ENCODE measurements around the gene ZNF664.
"Not testable (repeated sequence)": the region's sequence is repeated elsewhere in the genome, so short reads cannot be mapped to it uniquely, and the experiment has no call there.

The ZNF664 gene

GRCh38 chr12:123942911-123943648 lies 29.9 kb upstream of the ZNF664 start:
- no peaks in the 10 kb centered on the region for H3K9me3 ChIP-seq
- intact Hi-C loops (cut with DNase I; ENCODE audit: low total_unique reads), result no loop called here
- no peak overlapping the region for H3K4me3 ChIP-seq
- H3K36me3 ChIP-seq, result peaks cover 39 to 74% (median 70%) of the 10 kb centered on the region in 3 donors
- H3K27ac ChIP-seq, result peak overlapping the region in 1 of 2 donors; percentile 24
- H3K4me1 ChIP-seq, result peaks cover 0 to 9% (median 5%) of the 10 kb centered on the region in 4 donors
- DNase-seq, result no peak
- TF ChIP-seq, protein P1, sequence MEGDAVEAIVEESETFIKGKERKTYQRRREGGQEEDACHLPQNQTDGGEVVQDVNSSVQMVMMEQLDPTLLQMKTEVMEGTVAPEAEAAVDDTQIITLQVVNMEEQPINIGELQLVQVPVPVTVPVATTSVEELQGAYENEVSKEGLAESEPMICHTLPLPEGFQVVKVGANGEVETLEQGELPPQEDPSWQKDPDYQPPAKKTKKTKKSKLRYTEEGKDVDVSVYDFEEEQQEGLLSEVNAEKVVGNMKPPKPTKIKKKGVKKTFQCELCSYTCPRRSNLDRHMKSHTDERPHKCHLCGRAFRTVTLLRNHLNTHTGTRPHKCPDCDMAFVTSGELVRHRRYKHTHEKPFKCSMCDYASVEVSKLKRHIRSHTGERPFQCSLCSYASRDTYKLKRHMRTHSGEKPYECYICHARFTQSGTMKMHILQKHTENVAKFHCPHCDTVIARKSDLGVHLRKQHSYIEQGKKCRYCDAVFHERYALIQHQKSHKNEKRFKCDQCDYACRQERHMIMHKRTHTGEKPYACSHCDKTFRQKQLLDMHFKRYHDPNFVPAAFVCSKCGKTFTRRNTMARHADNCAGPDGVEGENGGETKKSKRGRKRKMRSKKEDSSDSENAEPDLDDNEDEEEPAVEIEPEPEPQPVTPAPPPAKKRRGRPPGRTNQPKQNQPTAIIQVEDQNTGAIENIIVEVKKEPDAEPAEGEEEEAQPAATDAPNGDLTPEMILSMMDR (IDR thresholded peaks at IDR 0.05), result no peak
- H3K27me3 ChIP-seq, result no peaks in the 10 kb centered on the region

- intact Hi-C loops (cut with DNase I; ENCODE audit: low total_unique reads), result no loop called here
- Histone ChIP-seq H3K9me3 (no peaks in the 10 kb centered on the region), H3K27ac (no peak overlapping the region), H3K4me3 (no peak overlapping the region), H3K27me3 (no peaks in the 10 kb centered on the region), H3K36me3 (peaks cover 39 to 73% (median 70%) of the 10 kb centered on the region in 3 donors), H3K4me1 (peaks cover 0 to 9% (median 5%) of the 10 kb centered on the region in 4 donors)
- no peak for DNase-seq
- TF ChIP-seq, protein P1 (IDR thresholded peaks at IDR 0.05), result no peak
Observed at GRCh38 chr12:123943816-123944215, 29.2 kb upstream of the ZNF664 start.

DNA sequence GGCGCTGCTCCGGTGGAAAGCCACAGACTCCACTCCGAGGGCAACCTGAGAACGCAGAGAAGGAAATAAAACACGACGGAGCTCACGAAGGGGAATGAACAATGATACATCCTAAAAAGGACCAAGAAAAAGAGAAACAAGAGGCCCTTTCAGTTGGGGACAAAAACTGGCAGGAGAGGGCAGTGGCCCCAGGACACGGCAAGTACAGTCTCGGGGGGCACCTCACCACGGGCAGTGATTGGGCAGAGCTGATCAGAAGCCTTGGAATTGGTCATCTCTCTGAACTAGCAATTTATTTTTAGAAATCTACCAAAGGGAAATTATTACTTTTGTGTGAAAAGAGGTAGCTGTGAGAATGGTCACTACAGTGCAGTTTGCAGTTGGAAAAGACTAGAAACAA lies 28.3 kb upstream of the ZNF664 start:
- peaks cover 31 to 71% (median 62%) of the 10 kb centered on the region in 3 donors for H3K36me3 ChIP-seq
- H3K9me3 ChIP-seq, result no peaks in the 10 kb centered on the region
- H3K4me3 ChIP-seq, result no peak overlapping the region
- peaks cover 0 to 9% (median 5%) of the 10 kb centered on the region in 4 donors for H3K4me1 ChIP-seq
- intact Hi-C loops (cut with DNase I; ENCODE audit: low total_unique reads), result no loop called here
- no peaks in the 10 kb centered on the region for H3K27me3 ChIP-seq
- no peak for DNase-seq
- TF ChIP-seq, protein P1 (IDR thresholded peaks at IDR 0.05), result no peak
- H3K27ac ChIP-seq, result no peak overlapping the region

DNA sequence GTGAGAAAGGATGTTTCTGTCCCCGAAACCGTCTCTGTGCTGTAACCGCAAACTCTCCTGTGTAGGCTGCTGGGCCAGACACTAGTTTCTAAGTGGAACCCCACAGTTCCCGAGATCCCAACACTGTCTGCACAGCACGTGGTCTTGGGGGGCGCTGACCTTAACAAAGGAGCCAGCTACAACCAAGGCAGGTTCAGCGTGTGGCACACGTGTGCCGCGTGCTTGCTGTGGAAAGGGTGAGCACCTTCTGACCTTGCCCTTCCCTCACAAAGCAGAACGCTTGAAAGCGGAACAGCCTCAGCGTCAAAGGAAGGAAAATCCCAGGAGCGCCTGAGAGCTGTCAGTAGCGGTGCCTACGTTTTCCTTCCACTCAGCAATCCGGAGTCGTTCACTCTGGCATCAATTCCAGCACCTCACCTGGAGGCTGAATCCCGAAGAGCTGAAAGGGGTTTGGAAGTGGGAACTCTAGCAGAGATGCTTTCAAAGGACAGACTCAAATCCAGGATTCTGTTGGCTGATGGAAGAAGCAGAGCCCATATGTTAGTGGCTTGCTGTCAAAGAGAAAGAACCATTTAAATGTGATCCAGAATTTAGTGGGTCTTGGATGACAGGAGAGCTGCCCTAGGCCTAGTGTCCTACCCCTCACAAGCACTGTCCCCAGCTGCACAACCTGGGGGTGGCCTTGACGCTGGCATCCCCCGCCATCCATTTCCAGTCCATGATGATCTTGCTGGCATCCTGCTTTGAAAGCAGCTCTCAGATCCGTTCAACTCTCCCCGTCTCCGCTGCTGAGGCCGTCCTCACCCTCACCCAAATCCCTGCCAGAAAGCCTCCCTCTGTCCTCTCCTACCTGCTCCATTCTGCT lies 27.5 kb upstream of the ZNF664 start:
- Histone ChIP-seq H3K36me3 (peaks cover 26 to 62% (median 53%) of the 10 kb centered on the region in 3 donors), H3K4me3 (no peak overlapping the region), H3K9me3 (no peaks in the 10 kb centered on the region), H3K27ac (no peak overlapping the region), H3K4me1 (peaks cover 0 to 14% (median 7%) of the 10 kb centered on the region in 4 donors), H3K27me3 (no peaks in the 10 kb centered on the region)
- TF ChIP-seq, protein P1 (IDR thresholded peaks at IDR 0.05), result no peak
- DNase-seq, result no peak
- intact Hi-C loops (cut with DNase I; ENCODE audit: low total_unique reads), result loop anchor here (1.0 kb wide), 1 partner anchor 13 kb away; no protein-coding TSS in a partner anchor

DNA sequence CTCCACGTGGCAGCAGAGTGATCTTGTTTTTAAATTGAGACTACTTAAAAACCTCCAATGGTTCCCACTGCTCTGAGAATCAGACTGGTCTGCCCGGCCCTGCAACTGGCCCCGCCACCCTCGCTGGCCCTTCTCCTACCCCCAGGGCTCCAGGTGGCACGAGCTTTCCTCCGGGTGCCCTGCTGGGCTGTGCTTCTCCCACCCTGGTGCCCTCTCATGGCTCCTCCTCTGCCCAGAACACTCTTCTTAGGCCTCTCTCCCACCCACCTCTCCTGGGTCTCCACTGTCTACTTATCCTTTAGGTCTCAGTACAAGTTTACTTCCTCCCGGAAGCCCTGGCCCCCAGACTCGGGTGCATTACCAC lies 26.9 kb upstream of the ZNF664 start:
- Histone ChIP-seq H3K36me3 (peaks cover 23 to 56% (median 47%) of the 10 kb centered on the region in 3 donors), H3K27ac (no peak overlapping the region), H3K27me3 (no peaks in the 10 kb centered on the region), H3K4me1 (peaks cover 0 to 21% (median 12%) of the 10 kb centered on the region in 4 donors), H3K4me3 (no peak overlapping the region), H3K9me3 (no peaks in the 10 kb centered on the region)
- TF ChIP-seq, protein P1 (IDR thresholded peaks at IDR 0.05), result no peak
- no peak for DNase-seq
- intact Hi-C loops (cut with DNase I; ENCODE audit: low total_unique reads), result loop anchor here (1.0 kb wide), 1 partner anchor 14 kb away; no protein-coding TSS in a partner anchor

- not testable (repeated sequence) for H3K27ac ChIP-seq, H3K4me3 ChIP-seq, H3K27me3 ChIP-seq, H3K9me3 ChIP-seq, DNase-seq
- intact Hi-C loops (cut with DNase I; ENCODE audit: low total_unique reads), result loop anchor here (1.0 kb wide), 1 partner anchor 15 kb away; no protein-coding TSS in a partner anchor
- Histone ChIP-seq H3K4me1 (peaks cover 0 to 27% (median 13%) of the 10 kb centered on the region in 4 donors), H3K36me3 (peaks cover 17 to 50% (median 40%) of the 10 kb centered on the region in 3 donors)
Observed at GRCh38 chr12:123946516-123947505, 26.2 kb upstream of the ZNF664 start.

- peaks cover 10 to 42% (median 33%) of the 10 kb centered on the region in 3 donors for H3K36me3 ChIP-seq
- H3K27me3 ChIP-seq; DNase-seq; H3K27ac ChIP-seq; intact Hi-C loops (cut with DNase I; ENCODE audit: low total_unique reads); H3K9me3 ChIP-seq; H3K4me3 ChIP-seq: not testable (repeated sequence)
- peaks cover 0 to 33% (median 18%) of the 10 kb centered on the region in 4 donors for H3K4me1 ChIP-seq
Observed at GRCh38 chr12:123947531-123947930, 25.5 kb upstream of the ZNF664 start.

Measured in tibial artery (tissue), 4 donors.